IPS-18c (cell line): ENCODE measurements around the gene SIDT2.
"Not testable (repeated sequence)": the region's sequence is repeated elsewhere in the genome, so short reads cannot be mapped to it uniquely, and the experiment has no call there.

ENCODE experiments used
- H3K4me3 ChIP-seq: 2 replicates; pipeline ENCODE4 v1.7.0; 2013; ENCODE audit warnings: low read depth, mild to moderate bottlenecking, low read length, moderate library complexity; ENCODE audit not compliant: insufficient read depth
- H3K9me3 ChIP-seq: one replicate; pipeline ENCODE4 v1.6.1; 2013; ENCODE audit warnings: mild to moderate bottlenecking, low read length, moderate library complexity; ENCODE audit not compliant: control insufficient read depth, insufficient read depth

The SIDT2 gene

DNA sequence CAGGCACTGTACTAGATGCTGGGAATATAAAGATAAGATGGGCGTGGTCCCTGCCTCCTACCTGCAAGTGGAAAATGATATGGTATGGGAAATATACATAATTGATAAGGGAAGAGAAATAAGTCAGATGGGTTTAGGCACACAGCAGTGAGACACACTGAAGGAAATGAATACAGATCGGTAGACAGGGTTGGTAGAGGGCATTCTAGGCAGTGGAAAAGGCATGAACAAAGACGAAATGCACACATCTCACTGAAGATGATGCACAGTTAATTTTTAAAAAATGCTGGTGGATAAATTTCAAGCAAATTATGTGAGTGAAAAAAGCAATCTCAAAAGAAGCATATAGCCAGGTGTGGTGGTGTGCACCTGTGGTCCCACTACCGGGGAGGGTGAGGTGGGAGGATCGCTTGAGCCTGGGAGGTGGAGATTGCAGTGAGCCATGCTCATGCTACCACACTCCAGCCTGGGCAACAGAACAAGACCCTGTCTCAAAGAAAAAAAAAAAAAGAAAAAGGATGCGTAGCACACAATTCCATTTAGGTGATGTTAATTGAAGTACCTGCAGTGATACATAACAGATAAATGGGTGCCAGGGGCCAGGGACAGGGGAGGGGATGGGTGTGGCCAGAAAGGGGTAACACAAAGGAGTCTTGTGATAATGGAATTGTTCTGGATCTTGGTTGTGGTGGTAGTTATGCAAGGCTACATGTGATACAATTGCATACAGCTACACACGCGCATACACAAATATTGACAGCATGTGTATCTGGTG, 31.0 kb downstream of the SIDT2 start:
- H3K9me3 ChIP-seq, H3K4me3 ChIP-seq: not testable (repeated sequence)

DNA sequence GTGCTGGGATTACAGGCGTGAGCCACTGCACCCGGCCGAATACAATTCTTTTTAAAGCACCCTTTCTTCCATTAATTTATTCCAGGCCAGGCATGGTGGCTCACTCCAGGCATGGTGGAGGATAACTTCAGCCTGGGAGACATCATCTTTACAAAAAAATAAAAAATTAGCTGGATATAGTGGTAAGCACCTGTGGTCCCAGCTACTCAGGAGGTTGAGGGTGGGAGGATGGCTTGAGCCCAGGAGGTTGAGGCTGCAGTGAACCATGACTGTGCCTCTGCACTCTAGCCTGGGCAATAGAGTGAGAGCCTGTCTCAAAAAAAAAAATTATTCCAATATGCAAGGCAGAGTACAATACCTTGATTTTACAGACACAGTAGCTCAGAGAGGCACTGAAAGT, 32.1 kb downstream of the SIDT2 start:
- Histone ChIP-seq H3K9me3 (no peaks in the 10 kb centered on the region), H3K4me3 (no peak overlapping the region)

DNA sequence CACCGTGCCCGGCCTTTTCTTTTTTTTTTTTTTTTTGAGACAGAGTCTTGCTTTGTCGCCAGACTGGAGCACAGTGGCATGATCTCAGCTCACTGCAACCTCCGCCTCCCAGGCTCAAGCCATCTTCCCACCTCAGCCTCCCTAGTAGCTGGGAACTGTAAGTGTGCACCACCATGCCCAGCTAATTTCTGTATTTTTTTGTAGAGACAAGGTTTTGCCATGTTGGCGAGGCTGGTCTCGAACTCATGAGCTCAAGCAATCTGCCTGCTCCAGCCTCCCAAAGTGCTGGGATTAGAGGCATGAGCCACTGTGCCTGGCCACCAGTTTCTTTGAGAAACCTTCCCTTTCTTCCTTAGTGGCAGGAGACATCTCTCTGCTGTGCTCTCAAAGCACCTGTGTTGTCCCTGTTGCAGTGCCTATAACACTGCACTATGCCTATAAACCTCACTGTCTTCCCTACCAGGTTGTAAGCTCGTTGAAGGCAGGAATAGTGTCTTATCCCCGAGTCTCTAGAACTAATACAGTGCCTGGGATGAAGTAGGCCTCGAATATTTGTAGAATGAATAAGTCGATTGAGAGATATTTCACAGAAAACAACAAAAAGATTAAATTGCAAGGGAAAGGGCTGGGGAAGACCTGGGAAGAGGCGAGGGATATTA, 34.3 kb downstream of the SIDT2 start:
- Histone ChIP-seq H3K4me3 (no peak overlapping the region), H3K9me3 (no peaks in the 10 kb centered on the region)

DNA sequence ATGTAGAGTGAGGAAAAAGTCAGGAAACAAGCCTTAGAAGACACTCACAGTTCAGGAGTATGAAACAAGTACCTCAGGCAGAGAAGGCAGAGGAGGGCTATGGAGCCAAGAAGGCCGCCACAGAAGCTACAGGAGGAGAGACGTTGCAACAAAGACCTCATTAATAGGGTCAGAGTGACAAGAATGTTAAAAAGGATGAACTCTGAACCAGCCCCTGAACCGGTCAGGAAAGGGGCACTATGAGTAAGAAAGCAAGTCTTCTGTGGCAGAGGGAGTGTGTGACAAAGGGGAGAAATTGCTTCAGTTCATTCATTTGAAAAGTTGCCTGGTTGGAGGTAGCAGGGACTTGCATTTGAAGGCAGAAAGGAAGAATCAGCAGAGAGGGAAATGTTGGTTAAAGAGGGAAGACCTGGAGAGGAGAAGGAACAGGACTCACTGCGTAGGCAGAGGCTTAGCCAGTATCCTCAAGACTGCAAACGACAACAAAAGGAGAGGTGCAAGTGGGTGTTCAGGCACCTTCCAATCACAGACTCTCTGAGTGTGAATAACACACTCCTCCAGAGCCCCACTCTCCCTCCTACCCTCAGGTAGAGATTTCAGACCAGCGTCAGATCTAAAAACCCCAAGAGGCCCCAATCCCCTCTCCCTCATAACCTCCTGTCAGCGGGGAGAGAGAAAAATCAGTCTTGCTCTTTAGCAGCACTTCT, 36.0 kb downstream of the SIDT2 start:
- H3K4me3 ChIP-seq, result no peak overlapping the region
- H3K9me3 ChIP-seq, result peaks cover 2% of the 10 kb centered on the region

DNA sequence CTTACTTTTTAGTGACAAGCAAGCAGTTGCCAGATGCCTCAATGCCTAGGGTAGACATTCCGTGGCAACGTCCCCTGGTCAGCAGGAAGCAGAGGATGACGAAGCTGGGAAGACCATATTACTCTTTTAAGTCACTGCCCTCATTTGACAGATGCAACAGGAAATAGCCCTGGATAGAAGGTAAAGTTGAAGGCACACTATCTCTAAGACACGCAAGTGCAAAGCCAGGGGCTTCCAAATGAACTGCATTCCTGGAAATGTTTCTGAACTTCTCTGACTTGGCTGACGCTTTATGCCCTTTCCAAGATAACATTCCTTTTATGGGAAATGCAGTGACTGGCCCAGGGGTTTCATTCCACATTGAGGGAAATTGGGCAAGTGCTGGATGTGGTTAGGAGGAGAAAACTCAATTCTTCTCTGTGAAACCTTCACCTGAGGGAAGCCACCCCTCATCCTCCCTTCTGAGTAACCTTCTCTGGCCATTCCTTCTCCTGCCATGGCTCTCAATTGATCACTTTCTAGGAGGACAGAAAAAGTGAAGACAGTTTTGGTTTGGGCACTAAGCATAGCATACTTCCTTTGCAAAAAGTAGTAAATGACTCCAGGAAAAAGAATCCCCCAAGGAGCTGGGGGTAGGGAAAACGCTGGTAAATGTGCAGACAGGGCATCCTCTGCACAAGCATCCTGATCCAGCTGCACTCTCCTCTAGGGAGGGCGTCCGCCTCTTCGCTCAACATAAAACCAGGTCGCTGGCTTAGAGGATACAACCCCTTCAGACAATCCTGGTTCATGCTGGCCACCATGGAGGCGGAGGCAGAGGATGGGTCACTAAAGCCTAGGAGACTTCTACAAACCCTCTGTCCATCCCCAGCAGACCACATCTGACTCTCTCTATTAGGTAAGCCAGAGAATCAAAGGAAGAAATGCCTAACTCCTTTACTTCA, 38.9 kb downstream of the SIDT2 start:
- no peak overlapping the region for H3K4me3 ChIP-seq
- H3K9me3 ChIP-seq, result peaks cover 2% of the 10 kb centered on the region

DNA sequence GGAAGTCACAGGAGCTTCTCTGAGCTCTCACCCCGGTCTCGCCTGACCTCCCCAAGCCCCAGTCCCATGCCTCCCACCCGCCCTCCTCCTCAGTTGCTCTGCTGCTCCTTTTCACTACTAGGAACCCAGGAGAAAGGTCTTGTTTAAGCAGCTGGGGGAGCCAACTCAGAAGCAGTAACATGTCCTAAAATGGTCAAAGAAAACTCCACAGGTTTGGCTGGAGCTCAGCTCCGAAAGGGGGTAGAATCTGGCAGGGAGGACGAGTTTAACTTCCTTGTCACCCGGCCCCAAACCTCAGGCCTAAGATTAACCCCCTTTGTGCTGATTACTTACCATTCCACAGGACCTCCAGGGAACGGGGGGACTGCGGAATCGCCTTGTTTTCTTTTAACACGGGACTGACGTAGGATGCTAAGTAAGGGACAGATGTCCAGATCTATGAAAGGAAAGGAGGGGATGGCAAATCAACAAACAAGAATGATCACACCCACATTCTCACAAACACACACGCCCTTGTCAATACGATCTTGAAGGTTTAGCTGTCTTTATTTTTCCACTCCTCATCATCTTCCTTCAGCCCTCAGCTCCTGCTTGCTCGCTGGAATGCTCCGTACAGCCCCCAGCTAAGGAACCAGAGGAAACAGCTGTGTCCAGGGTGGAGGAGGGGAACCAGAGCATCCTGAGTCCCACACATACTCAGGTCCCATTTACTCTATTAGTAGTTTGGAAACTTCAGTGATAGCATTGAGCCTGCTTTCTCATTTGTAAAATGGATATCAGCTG, 39.8 kb downstream of the SIDT2 start:
- Histone ChIP-seq H3K4me3 (no peak overlapping the region), H3K9me3 (peaks cover 2% of the 10 kb centered on the region)

DNA sequence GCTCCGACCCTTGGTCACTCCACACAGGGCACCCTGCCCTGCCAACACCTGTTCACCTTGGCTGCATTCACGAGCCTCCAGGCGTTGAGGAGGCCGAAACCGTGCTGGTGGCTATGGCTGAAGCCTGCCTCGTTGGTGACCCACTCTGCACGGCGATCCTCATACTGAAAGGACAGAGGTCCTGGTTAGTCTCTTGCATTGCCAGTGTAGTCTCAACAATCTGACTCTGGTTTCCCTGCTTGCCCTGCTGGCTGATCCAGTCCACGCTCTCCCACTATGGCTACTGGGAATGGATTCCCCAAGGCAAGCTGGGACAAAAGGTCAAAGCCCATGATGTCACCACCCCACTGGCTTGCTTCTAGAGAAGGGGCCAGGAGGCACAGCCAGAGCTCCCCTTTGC, 40.5 kb downstream of the SIDT2 start:
- no peak overlapping the region for H3K4me3 ChIP-seq
- peaks cover 2% of the 10 kb centered on the region for H3K9me3 ChIP-seq

DNA sequence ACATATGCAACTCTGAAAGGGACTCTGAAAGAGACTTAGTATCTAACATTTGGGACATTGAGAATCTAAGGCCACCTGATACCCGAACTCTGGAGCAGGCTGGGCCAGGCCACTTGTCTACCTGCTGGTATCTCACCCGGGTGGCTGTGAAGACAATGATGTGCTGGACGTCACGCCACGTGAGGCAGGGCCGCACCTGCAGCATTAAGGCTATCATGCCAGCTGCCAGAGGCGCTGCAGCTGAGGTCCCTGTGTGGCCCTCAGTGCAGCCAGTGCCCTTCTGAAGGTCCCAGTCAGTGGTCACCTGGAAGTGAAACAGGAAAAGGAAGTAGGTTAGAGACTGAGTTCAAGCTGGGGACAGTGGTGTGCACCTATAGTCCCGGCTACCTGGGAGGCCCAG, 40.9 kb downstream of the SIDT2 start:
- Histone ChIP-seq H3K4me3 (no peak overlapping the region), H3K9me3 (peaks cover 2% of the 10 kb centered on the region)

DNA sequence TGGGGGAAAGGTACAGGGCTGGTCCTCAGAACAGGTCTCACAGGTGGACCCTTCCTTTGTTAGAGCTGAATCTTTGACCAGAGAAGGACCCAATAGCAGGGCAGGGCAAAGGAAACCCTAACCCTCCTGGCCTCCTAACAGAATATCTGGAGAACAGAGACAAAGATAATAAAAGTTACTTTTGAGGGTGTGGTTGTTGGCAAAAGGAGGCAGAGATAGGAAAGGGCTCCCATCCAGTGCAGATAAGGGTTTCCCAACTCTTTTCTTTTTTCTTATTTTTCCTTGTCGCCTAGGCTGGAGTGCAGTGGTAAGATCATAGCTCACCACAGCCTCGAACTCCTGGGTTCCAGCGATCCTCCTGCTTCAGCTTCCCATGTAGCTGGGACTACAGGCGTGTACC, 41.5 kb downstream of the SIDT2 start:
- Histone ChIP-seq H3K4me3 (no peak overlapping the region), H3K9me3 (peaks cover 2% of the 10 kb centered on the region)

DNA sequence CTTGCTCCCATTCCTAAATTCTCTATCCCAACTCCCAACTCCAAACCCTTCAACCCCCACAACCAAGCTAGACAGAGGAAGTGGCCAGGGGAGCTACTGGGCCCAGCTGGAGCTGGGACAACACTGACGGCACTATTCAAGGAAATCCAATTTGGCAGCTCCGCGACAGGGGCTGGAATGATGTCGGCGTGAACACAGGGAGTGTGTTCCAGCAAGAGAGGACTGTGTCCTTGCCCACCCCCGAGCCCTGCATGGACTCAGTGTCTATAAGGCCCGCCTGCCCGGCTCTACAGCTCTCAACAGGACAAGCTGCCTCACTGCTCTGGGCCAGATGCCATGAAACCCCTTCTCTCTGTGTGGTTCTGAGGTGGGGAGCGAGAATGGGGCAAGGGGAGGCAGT, 42.0 kb downstream of the SIDT2 start:
- H3K9me3 ChIP-seq, result peaks cover 2% of the 10 kb centered on the region
- no peak overlapping the region for H3K4me3 ChIP-seq

DNA sequence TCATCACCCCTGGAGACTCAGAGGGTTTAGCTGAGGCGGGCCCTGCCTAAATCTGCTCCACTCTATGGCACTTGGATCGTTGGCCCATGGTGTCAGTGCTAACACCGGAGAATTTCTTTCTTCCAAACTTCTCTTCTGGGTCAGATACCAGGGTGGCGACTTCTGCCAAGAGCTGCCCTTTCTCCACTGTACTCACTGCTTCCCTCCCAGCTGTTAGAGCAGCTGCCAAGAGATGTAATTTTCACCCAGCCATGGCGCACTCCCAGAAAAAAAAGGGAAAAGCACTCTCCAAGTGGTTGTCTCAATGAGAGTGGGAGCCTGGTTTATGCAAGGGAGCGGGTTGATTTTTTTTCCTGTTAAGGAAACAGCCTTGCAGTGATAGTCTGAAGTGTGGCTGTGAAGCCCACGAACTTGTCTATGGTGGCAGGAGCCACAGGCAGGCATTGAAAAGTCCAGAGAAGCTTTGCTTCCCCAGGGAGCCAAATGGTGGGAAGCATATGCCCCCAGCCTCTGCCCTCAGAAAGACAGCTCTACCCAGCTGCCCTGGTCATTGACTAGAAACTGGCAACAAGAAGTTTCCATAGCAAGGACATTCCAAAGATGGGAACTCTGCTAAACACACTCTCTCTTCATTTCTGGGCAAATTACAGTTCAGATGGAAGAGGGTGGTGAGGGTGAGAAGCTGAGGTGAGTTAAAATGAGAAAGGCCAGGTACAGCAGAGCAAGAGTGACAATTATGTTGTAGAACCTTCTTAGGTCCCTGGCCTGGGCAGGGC, 42.6 kb downstream of the SIDT2 start:
- Histone ChIP-seq H3K4me3 (no peak overlapping the region), H3K9me3 (peaks cover 2% of the 10 kb centered on the region)

DNA sequence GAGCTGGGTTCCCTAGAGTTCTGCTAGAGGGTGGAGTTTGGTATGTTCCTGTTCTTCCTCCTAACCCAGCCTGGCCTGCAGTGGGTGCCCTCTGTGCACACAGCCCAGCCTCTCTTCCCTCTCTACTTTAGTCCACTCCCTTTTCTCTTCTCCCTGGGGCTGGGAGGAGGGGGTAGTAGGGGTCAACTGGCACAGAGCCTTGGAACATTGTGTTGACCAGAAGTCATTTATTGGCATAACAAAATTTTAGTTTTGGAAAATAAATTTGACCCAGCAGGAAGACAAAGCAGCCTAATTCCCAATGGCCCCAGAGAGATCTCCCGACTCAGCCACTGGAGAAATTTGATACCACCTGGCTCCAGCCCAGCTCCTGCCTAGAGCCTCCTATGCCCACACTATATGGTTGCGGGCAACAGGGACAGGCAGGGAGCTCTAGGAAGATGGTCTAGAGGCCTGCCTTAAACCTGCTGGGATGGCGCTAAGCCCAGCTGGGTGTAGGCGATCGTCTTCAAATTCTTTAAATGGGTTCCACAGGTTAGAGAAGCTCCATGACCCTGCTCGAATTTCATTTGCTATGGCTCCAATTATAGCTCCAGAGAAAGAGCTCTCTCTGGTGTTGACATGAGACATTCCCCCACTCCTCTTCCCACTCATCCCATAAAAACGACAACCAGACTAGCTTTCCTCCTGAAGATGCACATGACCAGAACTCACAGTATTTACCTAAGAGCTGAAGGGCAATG, 43.4 kb downstream of the SIDT2 start:
- H3K4me3 ChIP-seq, result no peak overlapping the region

DNA sequence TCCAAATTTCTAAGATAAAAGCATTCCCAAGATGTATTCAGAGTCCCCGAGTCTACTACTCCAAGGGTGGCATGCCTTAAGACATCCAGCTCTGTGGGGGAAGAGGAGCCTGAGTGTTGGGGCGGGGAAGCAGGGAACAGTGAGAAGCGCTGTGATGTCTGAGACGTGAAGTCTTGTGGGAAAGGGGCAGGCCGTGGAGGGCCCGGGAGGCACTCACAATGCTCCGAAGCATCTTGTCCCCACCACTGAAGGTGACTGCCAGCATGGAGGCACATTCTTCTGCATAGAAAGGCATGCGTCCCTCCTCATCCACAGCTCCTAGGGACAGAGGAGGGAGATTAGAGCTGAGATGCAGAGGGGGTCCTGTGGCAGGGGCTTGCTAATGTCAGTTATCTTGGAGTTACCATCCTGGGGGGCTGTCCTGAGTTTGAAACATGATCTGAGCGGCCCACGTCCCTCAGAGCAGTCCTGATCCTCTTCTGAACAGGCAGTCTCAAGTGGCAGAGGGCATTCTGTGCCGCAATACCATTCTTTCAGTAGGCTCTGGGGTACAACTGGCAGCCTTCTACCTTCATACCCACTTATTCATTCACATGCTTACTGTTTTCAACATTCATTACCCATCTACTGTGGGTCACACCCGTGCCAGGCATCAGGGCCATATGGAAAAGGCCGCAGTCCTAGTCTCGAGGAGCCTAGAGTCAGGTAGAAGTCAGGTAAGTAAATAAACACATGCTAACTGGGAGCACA, 44.6 kb downstream of the SIDT2 start:
- Histone ChIP-seq H3K4me3 (no peak overlapping the region), H3K9me3 (peaks cover 2% of the 10 kb centered on the region)

More for the DNA sequence above, 43.4 kb downstream of the SIDT2 start:
- peaks cover 2% of the 10 kb centered on the region for H3K9me3 ChIP-seq

DNA sequence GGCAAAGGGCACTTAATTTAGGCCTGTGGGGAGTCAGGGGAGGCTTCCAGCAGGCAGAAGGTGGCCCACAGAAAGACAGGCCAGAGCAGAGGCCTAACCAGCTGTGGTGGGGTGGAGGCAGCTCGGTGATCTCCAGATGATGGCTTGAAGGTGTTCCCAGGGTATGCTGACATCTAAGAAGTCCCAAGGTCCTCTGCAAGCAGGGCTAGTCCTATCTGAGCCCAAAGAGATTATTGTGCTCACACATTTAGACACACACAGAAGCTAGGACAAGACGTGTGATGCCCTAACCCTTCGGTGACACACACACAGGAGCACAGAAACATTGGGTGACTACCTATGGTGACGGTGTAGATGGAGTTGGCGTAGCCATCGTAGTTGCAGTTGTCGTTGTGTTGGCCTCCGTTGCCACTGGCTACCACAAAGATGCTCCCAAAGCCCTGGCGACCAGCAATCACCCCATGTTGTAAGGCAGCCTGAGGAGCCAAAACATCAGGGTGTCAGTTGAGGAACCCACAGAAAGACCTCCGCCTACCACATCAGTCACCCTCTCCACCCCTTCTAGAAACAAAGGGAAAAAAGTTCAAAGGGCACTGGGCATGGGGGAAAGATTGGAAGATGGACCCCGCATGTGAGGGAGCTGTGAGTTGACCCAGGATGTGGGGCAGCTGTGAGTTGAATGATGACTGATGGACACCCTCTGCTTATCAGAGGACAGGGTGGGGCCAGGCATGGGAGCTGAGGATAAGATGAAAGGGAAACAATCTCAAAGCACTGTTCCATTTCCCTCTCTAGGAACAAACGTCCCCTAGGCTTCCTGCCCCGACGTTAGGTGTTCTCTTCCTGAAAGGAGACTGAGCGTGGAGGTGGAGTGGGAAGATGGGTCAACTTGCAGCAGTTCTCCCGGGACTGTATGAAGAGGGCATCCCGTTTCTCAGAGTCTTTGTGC, 45.5 kb downstream of the SIDT2 start:
- H3K4me3 ChIP-seq, result no peak overlapping the region
- H3K9me3 ChIP-seq, result no peaks in the 10 kb centered on the region
